Mucosa of descending colon (tissue), 3 donors: ENCODE data around the gene HSD17B12. TPM values are rescaled to one million over a fixed set of nuclear protein-coding genes. Genes with fewer than 3 reads are reported as not detected.

Experiments used
- ATAC-seq: fragments of 200-7000 bp; cut with Tn5 transposase; one replicate; pipeline ENCODE4 v1.9.1; 2020; ENCODE audit warnings: mild to moderate bottlenecking, moderate library complexity
- DNase-seq, 3 donors: peaks; one replicate each; pipeline ENCODE4 v3.0.0-alpha.2; 2020
- H3K36me3 ChIP-seq: fragments of 200-600 bp; one replicate; pipeline ENCODE4 v1.8.0; 2021; ENCODE audit warnings: low read depth, mild to moderate bottlenecking
- H3K4me1 ChIP-seq: fragments of 200-600 bp; one replicate; pipeline ENCODE4 v1.8.0; 2021; ENCODE audit warnings: low read depth, mild to moderate bottlenecking
- H3K4me3 ChIP-seq: fragments of 200-600 bp; one replicate; pipeline ENCODE4 v1.8.0; 2021; ENCODE audit warnings: mild to moderate bottlenecking
- H3K9me3 ChIP-seq: fragments of 200-600 bp; one replicate; pipeline ENCODE4 v1.8.0; 2021; ENCODE audit warnings: mild to moderate bottlenecking
- CTCF ChIP-seq: fragments of 200-600 bp; IDR thresholded peaks from one replicate; pipeline ENCODE4 v1.8.0; 2022; ENCODE audit warnings: antibody characterized with exemption, mild to moderate bottlenecking
- intact Hi-C, 2 donors: fragments of 100-400 bp; cut with DNase I in 1 of 2; cut with micrococcal nuclease in 1 of 2; formaldehyde crosslinking; loops; one replicate each; pipeline versions ENCODE4 v1.11.0 to v1.11.1; 2022; cut with DNase I, micrococcal nuclease
- total RNA-seq, 3 donors: library from RNA; stranded (reverse); fragmentation: NEBNext Ultra II Directional in 2 of 3; extraction: Animal tissue kit (Norgen Biotek cat#: 25700) in 2 of 3; gene quantifications; one replicate each; pipeline versions ENCODE4 v1.2.1 to v1.2.4, GENCODE V29; 2021 to 2023
- donor health status: DM: no; HTN: no; CAD: no; lungs with moderate emphysema.
- donor health status: DM: no; HTN: no; CAD: no.
- donor health status: DM: no; HTN: yes; CAD: no.

The HSD17B12 gene
- total RNA-seq, 3 donors from 2014 or later, result 63.0 to 119 (median 114) TPM

GRCh38 chr11:43689167-43689566 is 8.6 kb downstream of the HSD17B12 start:
- DNase-seq (no peak), ATAC-seq (no peak)
- TF ChIP-seq CTCF, result no peak
- Histone ChIP-seq H3K4me1 (no peaks in the 10 kb centered on the region), H3K9me3 (no peaks in the 10 kb centered on the region), H3K4me3 (no peak overlapping the region), H3K36me3 (no peaks in the 10 kb centered on the region)
- intact Hi-C loops, result no loop called here

DNA sequence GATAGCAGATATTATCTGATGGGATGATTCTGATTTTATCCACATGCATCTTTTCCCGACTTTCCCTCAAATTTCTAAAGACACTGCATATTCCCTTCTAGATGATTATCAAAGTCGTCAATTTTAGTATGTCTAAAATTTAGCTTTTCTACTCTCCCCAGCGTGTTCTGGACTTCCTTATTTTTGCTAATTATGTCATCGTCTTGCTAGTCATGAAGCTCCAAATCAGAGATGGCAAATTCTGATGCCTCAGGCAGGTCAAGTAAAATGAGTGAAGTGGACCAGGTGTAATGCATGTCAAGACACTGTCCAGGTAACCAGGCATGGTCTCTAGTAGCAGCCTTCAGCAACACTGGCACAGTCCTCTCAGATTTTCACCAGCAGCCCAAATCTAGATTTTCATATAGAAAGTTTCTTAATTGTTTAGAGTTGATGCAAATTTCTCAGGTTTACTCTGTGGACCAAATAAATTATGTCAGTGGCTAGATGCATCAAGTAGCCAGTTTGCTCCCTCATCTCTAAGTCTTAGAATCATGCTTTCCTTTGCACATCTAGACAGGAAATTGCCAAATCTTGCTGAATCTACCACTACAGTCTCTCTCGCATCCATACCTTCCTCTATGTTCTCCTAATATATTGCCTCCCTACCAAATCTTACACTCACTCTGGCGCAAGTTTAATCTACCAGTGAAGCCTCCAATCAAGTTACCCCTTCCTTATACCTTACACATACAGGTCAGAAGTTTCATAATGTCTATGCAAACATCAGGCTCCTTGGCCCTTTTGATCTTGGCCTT is 10.6 kb downstream of the HSD17B12 start:
- no peak for TF ChIP-seq CTCF
- intact Hi-C loops, result no loop called here
- no peak for ATAC-seq
- no peaks in the 10 kb centered on the region for H3K4me1 ChIP-seq
- H3K9me3 ChIP-seq, result no peaks in the 10 kb centered on the region
- no peak for DNase-seq
- H3K36me3 ChIP-seq, result no peaks in the 10 kb centered on the region
- no peak overlapping the region for H3K4me3 ChIP-seq

DNA sequence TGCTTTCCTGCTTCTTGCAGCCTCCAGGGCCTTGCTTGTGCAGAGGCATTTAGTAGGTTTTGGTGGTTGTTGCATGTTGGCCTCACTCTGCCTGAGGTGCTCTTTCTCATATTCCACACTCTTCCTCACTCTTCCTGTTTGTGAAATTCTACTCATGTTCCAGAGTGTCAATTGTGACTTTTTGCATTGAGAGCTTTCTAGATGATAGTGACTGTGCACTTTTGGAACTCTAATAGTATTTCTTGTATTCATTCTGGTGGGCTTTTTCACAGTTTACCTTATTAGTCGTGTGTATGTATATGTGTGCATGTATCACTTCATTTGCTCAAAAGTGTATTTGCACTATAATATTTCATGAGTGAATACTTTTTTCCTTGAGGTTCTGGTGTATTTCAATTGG is 11.3 kb downstream of the HSD17B12 start:
- H3K4me3 ChIP-seq, result no peak overlapping the region
- H3K36me3 ChIP-seq, result no peaks in the 10 kb centered on the region
- intact Hi-C loops, result no loop called here
- no peaks in the 10 kb centered on the region for H3K9me3 ChIP-seq
- TF ChIP-seq CTCF, result no peak
- no peaks in the 10 kb centered on the region for H3K4me1 ChIP-seq
- ATAC-seq (no peak), DNase-seq (no peak)

GRCh38 chr11:43693069-43693468 is 12.5 kb downstream of the HSD17B12 start:
- DNase-seq, result no peak
- no peak for ATAC-seq
- Histone ChIP-seq H3K4me3 (no peak overlapping the region), H3K4me1 (no peaks in the 10 kb centered on the region), H3K9me3 (no peaks in the 10 kb centered on the region), H3K36me3 (no peaks in the 10 kb centered on the region)
- intact Hi-C loops, result no loop called here
- TF ChIP-seq CTCF, result no peak

GRCh38 chr11:43693731-43694130 is 13.2 kb downstream of the HSD17B12 start:
- H3K36me3 ChIP-seq, result no peaks in the 10 kb centered on the region
- DNase-seq, result no peak
- no peaks in the 10 kb centered on the region for H3K4me1 ChIP-seq
- no peak overlapping the region for H3K4me3 ChIP-seq
- no peak for ATAC-seq
- TF ChIP-seq CTCF, result no peak
- intact Hi-C loops, result no loop called here
- no peaks in the 10 kb centered on the region for H3K9me3 ChIP-seq
